Hepatocyte (in vitro differentiated cells): ENCODE data around the gene MYRIP. TPM values are rescaled to one million over a fixed set of nuclear protein-coding genes. Genes with fewer than 3 reads are reported as not detected.
A peak's percentile ranks its signal among the peaks of the same experiment; 100 is the strongest.
"Not testable (repeated sequence)": the region's sequence is repeated elsewhere in the genome, so short reads cannot be mapped to it uniquely, and the experiment has no call there.

Experiments
- DNase-seq: peaks from one replicate; pipeline ENCODE4 v3.0.0-alpha.2; 2016; ENCODE audit warnings: low spot score
- H2AFZ ChIP-seq: fragments of 200-600 bp; sonication (generic); 2 replicates; pipeline ENCODE4 v1.6.0; 2016; ENCODE audit warnings: antibody characterized with exemption, mild to moderate bottlenecking
- H3K27ac ChIP-seq: fragments of 200-600 bp; sonication (generic); 2 replicates; pipeline ENCODE4 v1.5.1; 2016; ENCODE audit warnings: mild to moderate bottlenecking
- H3K27me3 ChIP-seq: fragments of 200-600 bp; sonication (generic); 2 replicates; pipeline ENCODE4 v1.6.1; 2016
- H3K36me3 ChIP-seq: fragments of 200-600 bp; sonication (generic); replicated peaks from 2 replicates; pipeline ENCODE4 v1.5.1; 2016; ENCODE audit warnings: low read depth; ENCODE audit not compliant: insufficient read depth
- H3K4me1 ChIP-seq: fragments of 200-600 bp; sonication (generic); 2 replicates; pipeline ENCODE4 v1.5.1; 2016; ENCODE audit warnings: mild to moderate bottlenecking, moderate library complexity; ENCODE audit not compliant: insufficient read depth
- H3K4me2 ChIP-seq: fragments of 200-600 bp; sonication (generic); 2 replicates; pipeline ENCODE4 v1.6.0; 2016
- H3K4me3 ChIP-seq: fragments of 200-600 bp; sonication (generic); 2 replicates; pipeline ENCODE4 v1.5.1; 2016; ENCODE audit warnings: mild to moderate bottlenecking
- H3K79me2 ChIP-seq: fragments of 200-600 bp; sonication (generic); 2 replicates; pipeline ENCODE4 v1.6.0; 2017; ENCODE audit warnings: mild to moderate bottlenecking
- H3K9me2 ChIP-seq: fragments of 200-600 bp; sonication (generic); replicated peaks from 2 replicates; pipeline ENCODE4 v1.6.0; 2017; ENCODE audit warnings: mild to moderate bottlenecking; ENCODE audit not compliant: insufficient read depth
- H3K9me3 ChIP-seq: fragments of 200-600 bp; sonication (generic); 2 replicates; pipeline ENCODE4 v1.5.1; 2016; ENCODE audit warnings: low read depth, mild to moderate bottlenecking
- H4K20me1 ChIP-seq: fragments of 200-600 bp; sonication (generic); 2 replicates; pipeline ENCODE4 v1.6.0; 2016; ENCODE audit warnings: mild to moderate bottlenecking; ENCODE audit not compliant: insufficient read depth, poor library complexity, severe bottlenecking
- CTCF ChIP-seq: fragments of 200-600 bp; sonication (generic); IDR thresholded peaks from 2 replicates; pipeline ENCODE4 v1.5.1; 2016; ENCODE audit warnings: antibody characterized with exemption, mild to moderate bottlenecking; ENCODE audit not compliant: poor library complexity
- EZH2 ChIP-seq: fragments of 200-600 bp; sonication (generic); IDR thresholded peaks from 2 replicates; pipeline ENCODE4 v1.6.1; 2016; ENCODE audit warnings: antibody characterized with exemption, mild to moderate bottlenecking, borderline replicate concordance
- EZH2phosphoT487 ChIP-seq: fragments of 200-600 bp; sonication (generic); IDR thresholded peaks from one replicate; pipeline ENCODE4 v1.6.1; 2018; ENCODE audit warnings: antibody characterized with exemption, mild to moderate bottlenecking, low read depth, moderate library complexity; ENCODE audit not compliant: unreplicated experiment, severe bottlenecking
- WGBS: methylation state at CpG from one replicate; pipeline ENCODE4 v1.1.6; 2016; ENCODE audit warnings: low lambda C conversion rate; ENCODE audit errors: missing lambda C conversion rate; 5-methylcytosine and 5-hydroxymethylcytosine counted together
- polyA plus RNA-seq: library from polyadenylated mRNA; unstranded; fragments of >200 nt; fragmentation: Nextera tagmentation; extraction: Ambion mirVana; gene quantifications from 2 replicates; pipeline ENCODE4 v1.2.1, GENCODE V29; 2016
- total RNA-seq: library from RNA; depleted of rRNA; stranded (reverse); fragments of >200 nt; gene quantifications from 2 replicates; pipeline ENCODE4 v1.2.3, GENCODE V29; 2014

The MYRIP gene
- total and polyA plus RNA-seq, 2 experiments from 2014 or later = 0.57 TPM; not detected in 1

DNA sequence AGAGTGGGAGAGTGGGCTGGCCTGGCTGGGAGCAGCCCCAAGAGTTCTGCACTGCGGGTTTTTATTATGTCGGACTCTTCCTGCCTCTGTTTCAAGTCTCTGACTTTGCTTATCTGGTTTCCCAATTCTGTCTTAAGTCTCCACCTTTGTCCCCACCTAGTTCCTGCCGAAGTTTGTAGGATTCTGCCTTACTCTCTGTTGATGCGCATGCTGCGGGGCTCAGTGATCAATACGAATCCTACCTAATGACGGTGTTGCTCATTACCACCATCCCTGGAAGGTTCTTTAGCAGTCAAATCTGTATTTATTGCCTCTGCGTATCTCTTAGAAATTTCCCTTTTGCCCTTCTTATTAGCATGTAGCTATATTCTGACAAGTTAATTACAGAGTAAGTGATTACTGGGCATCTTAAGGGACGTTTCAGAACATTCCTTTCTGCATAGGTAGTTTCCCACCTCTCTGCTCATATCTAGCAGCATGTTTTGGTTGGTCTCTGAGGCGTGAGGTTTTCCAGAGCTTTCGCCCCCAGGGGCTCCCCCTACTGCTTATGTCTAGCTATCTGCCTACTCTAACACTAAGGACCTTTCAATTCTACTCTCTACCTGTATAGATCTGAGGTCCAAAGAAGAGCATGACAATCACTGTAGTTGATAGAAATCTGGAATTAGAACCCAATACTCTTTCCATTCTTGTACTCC, 264.1 kb downstream of the MYRIP start:
- TF ChIP-seq EZH2phosphoT487 (no peak), CTCF (no peak), EZH2 (no peak)
- H3K9me3 ChIP-seq = no peaks in the 10 kb centered on the region
- H3K9me2 ChIP-seq = no peaks in the 10 kb centered on the region
- H3K4me3 ChIP-seq = no peak overlapping the region
- WGBS = 48% methylated on average over 11 of the region's 11 CpGs
- no peaks in the 10 kb centered on the region for H4K20me1 ChIP-seq
- H2AFZ ChIP-seq = no peak overlapping the region
- H3K36me3 ChIP-seq = no peaks in the 10 kb centered on the region
- H3K4me2 ChIP-seq = no peak overlapping the region
- DNase-seq = peak; percentile 21
- H3K27me3 ChIP-seq = no peaks in the 10 kb centered on the region
- H3K4me1 ChIP-seq = no peaks in the 10 kb centered on the region
- H3K79me2 ChIP-seq = no peaks in the 10 kb centered on the region
- H3K27ac ChIP-seq = no peak overlapping the region

- H3K36me3 ChIP-seq, H3K4me1 ChIP-seq, H3K79me2 ChIP-seq, DNase-seq, H3K9me3 ChIP-seq, H3K4me2 ChIP-seq, H3K27ac ChIP-seq, H3K27me3 ChIP-seq, H4K20me1 ChIP-seq, H3K4me3 ChIP-seq, H2AFZ ChIP-seq, H3K9me2 ChIP-seq: not testable (repeated sequence)
- 85% methylated on average over 6 of the region's 6 CpGs for WGBS
These were observed 267.7 kb downstream of the MYRIP start for GRCh38 chr3:40077139-40077538.

- H3K9me2 ChIP-seq, H4K20me1 ChIP-seq, H3K9me3 ChIP-seq, H3K4me1 ChIP-seq, H3K36me3 ChIP-seq, DNase-seq, H3K79me2 ChIP-seq, H2AFZ ChIP-seq, H3K27me3 ChIP-seq, H3K4me2 ChIP-seq, H3K4me3 ChIP-seq, H3K27ac ChIP-seq: not testable (repeated sequence)
- 96% methylated on average over 11 of the region's 41 CpGs for WGBS
These were observed 268.6 kb downstream of the MYRIP start for GRCh38 chr3:40077828-40078492.

GRCh38 chr3:40078590-40078989, 269.2 kb downstream of the MYRIP start:
- Histone ChIP-seq H3K4me3 (no peak overlapping the region), H3K9me3 (peaks cover 4% of the 10 kb centered on the region), H3K79me2 (no peaks in the 10 kb centered on the region), H3K27me3 (no peaks in the 10 kb centered on the region), H3K27ac (no peak overlapping the region), H3K4me1 (no peaks in the 10 kb centered on the region), H3K4me2 (no peak overlapping the region), H3K9me2 (no peaks in the 10 kb centered on the region), H4K20me1 (no peaks in the 10 kb centered on the region), H3K36me3 (no peaks in the 10 kb centered on the region), H2AFZ (no peak overlapping the region)
- WGBS = 82% methylated on average over 3 of the region's 3 CpGs
- DNase-seq = no peak
- TF ChIP-seq EZH2phosphoT487 = no peak
- TF ChIP-seq CTCF = no peak
- no peak for TF ChIP-seq EZH2
